ENCODE results near the gene ABCB1. TPM values are rescaled to one million over a fixed set of nuclear protein-coding genes. Genes with fewer than 3 reads are reported as not detected.

ABCB1 gene
- polyA plus RNA-seq (2013, experiment 1 of 2; ENCODE audit: insufficient read length): 0.04 TPM
- polyA plus RNA-seq (2013, experiment 2 of 2; ENCODE audit: insufficient read length): 0.11 TPM

- peak; percentile 31 for DNase-seq
Measured at GRCh38 chr7:87600130-87601124, at the start of gene ABCB1. Gene ABCB1, minus strand, starts transcription at chr7:87600884. Its CDS starts 700 bp downstream, at chr7:87600184.

GRCh38 chr7:87648316-87648715 is 47.6 kb upstream of the ABCB1 start:
- no peak for DNase-seq

DNA sequence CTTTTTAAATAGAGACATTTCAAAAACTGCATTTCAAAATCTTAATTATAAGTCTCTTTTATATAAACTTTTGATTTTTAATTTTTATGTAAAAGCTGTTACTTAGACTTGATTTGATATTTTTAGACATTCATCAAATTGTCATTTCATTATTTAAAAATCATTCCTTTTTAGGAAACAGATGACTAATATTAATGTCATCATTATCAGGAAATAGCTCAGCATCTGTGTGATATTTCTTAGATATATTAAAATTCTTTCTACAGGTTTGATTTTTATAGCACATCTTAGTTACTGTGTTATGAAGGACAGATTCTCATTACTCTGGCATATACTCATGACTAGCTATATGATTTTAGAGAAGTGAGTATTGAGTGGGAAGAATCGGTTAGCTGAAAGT is 44.8 kb upstream of the ABCB1 start:
- DNase-seq: no peak

DNA sequence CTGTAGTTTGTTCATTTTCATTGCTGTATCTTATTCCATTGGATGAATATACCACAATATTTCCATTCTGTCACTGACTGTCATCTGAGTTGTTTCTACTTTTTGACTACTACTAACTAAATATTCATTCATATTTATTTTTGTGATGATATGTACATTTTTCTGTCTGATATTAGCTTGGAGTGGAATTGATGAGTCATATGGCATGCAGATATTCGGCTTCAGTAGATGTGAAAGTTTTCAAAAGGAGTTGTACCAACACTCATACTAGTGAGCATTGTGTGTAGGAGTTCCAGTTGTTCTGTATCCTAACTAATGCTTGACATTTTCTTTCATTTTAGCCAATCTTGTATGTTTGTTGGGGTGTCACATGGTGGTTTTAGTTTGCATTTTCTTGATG is 35.2 kb upstream of the ABCB1 start:
- DNase-seq: peak; percentile 4

- peak; percentile 4 for DNase-seq
Measured at GRCh38 chr7:87628780-87629569, 28.3 kb upstream of the ABCB1 start.

DNA sequence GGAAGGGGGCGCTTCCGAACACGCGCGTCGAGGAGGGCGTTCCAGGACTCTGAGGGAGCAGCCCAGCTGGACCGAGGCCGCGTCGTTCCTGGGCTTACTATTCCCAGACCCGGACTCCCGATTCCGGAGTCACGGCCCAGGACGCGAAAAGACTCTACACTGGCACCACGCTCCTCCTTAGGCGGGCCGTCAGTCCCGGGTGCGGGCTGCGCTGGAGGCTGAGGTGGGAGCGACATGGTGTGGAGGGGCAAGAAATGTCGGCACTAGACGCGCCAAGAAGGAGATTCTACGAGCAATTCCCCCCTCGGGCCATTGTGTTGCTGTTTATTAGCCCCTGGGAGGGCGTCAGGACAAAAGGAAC is 26.9 kb upstream of the ABCB1 start:
- peak; percentile 1 for DNase-seq

- DNase-seq: no peak
Measured at GRCh38 chr7:87625101-87625500, 24.4 kb upstream of the ABCB1 start.

- no peak for DNase-seq
Measured at GRCh38 chr7:87624628-87625027, 23.9 kb upstream of the ABCB1 start.

DNA sequence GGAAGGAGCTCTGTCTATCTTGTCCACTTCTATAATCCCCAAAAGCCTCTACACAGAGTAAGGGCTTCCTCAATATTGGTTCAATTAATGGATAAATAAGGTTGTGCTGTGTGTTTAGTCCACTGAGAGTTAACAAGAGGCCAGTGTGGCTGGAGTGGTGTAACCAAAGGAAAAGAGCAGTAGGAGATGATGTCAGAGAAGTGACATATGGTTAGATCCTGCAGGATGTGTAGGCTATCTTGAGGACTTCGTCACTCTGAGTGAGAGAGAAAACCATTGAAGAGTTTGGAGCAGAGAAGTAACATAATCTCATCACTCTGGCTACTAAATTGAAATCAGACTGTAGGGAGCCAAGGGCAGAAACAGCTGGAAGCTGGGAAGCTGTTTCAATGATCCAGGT is 14.5 kb upstream of the ABCB1 start:
- no peak for DNase-seq

DNA sequence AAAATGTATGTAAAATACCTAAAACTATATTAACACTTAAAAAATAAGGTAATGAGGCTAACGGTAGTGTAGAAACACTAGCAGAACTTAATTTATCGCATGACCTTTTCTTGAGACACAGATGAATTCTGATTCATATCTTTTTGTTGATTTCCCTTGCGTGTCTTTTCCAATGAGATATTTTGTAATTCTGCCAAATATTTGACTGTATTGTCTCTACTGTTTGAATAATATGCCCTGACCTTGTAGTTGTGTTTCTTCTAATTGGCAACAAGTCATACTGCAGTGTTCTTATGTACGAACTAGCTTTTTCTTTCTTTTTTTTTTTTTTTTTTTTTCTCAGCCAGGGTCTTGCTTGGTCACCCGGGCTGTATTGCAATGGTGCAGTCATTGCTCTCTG is 9.2 kb upstream of the ABCB1 start:
- DNase-seq: no peak

GRCh38 chr7:87608431-87608830 is 7.7 kb upstream of the ABCB1 start:
- DNase-seq: no peak

- no peak for DNase-seq
Measured at GRCh38 chr7:87604264-87604663, 3.6 kb upstream of the ABCB1 start.

- no peak for DNase-seq
Measured at GRCh38 chr7:87599336-87599735, 1.3 kb downstream of the ABCB1 start.

DNA sequence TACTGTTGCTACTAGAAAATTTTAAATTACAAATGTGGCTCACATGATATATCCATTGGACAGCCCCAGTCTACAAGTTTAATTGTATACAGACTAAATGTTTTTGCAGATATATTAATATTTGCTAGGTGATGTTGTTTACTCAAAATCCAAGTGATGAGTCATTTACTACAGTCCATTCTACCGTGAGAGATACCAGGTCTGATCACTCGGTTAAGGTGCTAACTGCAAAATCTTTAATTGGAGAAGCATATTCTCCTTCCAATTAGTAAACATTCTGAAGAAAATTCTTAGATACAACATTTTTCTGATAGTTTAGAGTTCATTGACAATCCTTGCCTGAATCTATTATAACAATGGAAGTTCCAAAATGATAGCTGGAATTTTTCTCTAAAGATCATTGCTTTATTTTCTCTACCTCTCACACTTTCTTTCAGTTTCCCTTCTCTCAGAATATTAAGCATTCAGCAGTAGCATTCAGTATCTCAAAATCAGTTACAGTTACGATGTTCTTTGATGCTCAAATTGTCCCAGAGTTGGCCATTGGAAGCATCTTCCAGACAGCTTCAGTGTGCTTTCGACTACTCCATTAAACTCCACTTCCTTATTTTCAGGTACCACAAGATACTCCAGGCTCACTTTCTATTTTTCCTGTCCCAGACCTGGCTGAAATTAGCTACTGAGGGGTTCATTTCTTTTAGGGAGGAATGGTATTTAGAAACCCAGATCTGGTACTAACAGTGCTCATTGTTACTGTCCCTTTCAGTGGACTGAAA is 2.3 kb downstream of the ABCB1 start:
- DNase-seq: no peak

- no peak for DNase-seq
Measured at GRCh38 chr7:87596696-87597095, 4.0 kb downstream of the ABCB1 start.

- DNase-seq: no peak
Measured at GRCh38 chr7:87596136-87596535, 4.5 kb downstream of the ABCB1 start.

GRCh38 chr7:87592300-87592699 is 8.4 kb downstream of the ABCB1 start:
- DNase-seq: no peak

DNA sequence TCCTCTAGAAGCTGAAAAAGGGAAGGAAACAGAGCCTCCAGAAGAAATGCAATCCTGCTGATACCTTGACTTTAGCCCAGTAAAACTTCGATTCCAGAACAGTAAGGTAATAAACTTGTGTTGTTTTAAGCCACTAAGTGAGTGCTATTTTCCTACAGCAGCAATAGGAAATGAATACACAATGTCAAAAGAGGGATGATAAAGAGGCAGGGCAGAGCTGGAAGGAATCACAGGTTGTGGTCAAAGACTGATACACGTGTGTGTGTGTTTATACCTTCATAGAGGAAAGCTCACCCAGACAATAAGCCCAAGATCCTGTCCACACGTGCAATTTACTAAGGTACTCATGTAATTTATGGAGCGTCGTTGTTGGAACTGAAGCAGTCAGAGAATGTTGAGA is 9.5 kb downstream of the ABCB1 start:
- no peak for DNase-seq

GRCh38 chr7:87590578-87590977 is 10.1 kb downstream of the ABCB1 start:
- DNase-seq: no peak

- DNase-seq: no peak
Measured at GRCh38 chr7:87589631-87590030, 11.1 kb downstream of the ABCB1 start.

DNA sequence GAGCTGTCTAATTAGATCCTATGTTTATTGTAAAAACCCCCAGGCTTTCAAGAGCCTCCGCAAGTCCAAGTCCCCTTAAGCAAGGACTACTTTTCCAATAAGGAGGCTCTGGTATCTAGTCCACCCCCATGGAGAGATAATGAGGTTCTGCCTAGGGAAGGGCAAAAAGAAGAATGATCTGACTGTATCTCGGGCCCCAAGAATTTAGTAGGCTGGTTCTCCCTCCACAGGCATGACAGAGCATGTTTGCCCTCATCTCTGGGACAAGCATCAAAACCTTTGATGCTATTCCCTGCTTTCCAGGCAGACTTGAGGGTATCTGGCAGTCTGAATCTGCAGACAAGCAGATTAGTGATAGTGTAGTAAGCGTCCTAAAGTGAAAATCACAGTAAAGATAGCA is 19.0 kb downstream of the ABCB1 start:
- DNase-seq: no peak

DNA sequence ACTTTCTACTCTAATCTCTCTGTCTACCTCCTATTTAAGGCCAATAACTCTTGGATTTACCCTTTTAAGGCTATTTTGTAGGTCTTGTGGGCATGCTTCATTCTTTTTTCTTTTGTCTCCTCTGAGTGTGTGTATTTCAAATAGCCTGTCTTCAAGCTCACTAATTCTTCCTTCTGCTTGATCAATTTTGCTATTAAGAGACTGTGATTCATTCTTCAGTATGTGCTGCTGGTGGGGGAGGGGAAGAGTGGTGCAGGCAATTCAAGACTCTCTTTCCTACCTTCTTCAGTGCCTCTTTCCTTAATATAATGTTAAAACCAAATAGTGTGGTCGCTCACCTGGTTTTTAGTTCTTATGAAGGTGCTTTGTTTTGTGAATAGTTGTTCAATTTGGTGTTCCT is 20.0 kb downstream of the ABCB1 start:
- no peak for DNase-seq

DNA sequence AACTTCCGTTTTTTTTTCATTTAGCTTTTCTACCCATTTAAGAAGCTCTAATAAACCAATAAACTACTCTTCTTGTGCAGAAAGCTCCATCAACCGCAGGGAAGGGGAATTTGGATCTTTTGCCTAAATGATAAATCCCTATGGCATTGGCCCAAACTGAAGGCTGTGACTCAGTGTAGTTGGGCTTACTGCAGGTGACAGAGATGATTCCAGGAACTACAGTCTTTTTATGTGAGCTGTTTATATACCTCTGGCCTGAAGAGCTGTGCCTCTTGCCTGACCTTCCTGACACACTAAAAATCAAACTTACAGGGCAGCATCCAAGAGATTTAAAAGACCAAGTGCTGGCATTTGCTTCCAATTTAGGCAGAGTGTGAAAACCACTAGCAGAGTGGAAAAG is 25.2 kb downstream of the ABCB1 start:
- DNase-seq: no peak
